HG03060 (cell line): ENCODE measurements around the gene RFPL3.
"Not testable (repeated sequence)": the region's sequence is repeated elsewhere in the genome, so short reads cannot be mapped to it uniquely, and the experiment has no call there.

Experiments
- ATAC-seq: cut with Tn5 transposase; IDR thresholded peaks from one replicate; pipeline ENCODE4 v1.9.1; 2021; ENCODE audit warnings: low read depth, moderate number of reproducible peaks; ENCODE audit not compliant: unreplicated experiment

Gene RFPL3

DNA sequence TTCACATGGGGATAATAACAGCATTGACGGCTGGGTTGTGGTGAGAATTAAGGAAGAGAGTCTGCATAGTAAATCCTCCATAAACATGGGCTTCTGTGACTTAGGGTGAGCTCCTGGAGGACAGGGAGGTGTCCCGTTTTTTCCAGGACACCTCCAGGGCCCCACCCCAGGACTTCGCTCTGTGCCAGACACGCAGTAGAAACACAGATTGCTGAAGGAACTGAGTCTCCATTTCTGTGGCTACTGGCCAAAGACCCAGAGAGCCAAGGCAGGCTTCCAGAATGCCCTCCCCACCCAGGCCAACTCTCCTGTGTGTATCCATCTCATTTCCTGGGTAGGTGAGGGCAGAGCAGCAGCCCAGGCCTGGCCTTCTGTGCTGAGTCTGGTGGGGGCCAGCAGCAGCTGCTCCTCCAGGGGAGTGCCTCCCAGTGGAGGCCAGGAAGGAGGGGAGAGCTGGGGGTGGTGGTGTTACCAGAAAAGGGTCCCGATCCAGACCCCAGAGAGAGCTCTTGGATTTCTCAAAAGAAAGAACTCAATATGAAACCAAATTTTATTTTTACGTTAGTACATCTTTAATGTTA is 9.5 kb upstream of the RFPL3 start:
- ATAC-seq, result no peak

DNA sequence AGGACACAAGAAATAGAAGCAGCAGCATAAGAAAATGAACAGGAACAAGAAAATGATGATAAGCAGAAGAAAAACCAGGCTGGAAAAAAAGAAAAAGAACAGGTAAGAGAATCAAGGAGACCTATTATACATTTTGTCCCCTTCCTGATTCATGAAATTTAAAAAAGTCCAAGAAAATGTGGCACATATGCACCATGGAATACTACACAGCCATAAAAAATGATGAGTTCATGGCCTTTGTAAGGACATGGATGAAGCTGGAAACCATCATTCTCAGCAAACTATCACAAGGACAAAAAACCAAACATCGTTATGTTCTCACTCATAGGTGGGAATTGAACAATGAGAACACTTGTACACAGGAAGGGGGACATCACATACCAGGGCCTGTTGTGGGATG is 5.8 kb upstream of the RFPL3 start:
- ATAC-seq, result not testable (repeated sequence)

DNA sequence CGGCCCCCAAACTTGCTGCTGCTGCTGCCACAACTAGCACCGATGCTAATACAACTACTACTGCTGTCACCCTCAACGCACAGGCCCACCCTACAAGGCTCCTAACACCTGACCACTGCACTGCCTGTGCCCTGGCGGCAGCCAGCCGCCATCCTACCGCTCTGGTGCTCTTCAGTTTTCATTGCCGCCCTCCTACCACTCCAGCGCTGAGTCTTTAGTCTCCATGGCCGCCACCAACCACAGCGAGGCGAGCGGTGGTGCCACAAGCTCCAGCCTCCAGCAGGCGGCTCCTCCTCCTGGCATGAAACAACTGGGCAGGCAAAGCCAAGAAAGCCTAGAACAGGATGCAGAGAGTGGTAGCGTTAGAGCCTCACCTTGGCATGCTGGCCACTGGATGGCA is 5.0 kb upstream of the RFPL3 start:
- ATAC-seq, result no peak

GRCh38 chr22:32353292-32353691 is 4.4 kb upstream of the RFPL3 start:
- no peak for ATAC-seq

GRCh38 chr22:32353840-32354239 is 3.8 kb upstream of the RFPL3 start:
- no peak for ATAC-seq

DNA sequence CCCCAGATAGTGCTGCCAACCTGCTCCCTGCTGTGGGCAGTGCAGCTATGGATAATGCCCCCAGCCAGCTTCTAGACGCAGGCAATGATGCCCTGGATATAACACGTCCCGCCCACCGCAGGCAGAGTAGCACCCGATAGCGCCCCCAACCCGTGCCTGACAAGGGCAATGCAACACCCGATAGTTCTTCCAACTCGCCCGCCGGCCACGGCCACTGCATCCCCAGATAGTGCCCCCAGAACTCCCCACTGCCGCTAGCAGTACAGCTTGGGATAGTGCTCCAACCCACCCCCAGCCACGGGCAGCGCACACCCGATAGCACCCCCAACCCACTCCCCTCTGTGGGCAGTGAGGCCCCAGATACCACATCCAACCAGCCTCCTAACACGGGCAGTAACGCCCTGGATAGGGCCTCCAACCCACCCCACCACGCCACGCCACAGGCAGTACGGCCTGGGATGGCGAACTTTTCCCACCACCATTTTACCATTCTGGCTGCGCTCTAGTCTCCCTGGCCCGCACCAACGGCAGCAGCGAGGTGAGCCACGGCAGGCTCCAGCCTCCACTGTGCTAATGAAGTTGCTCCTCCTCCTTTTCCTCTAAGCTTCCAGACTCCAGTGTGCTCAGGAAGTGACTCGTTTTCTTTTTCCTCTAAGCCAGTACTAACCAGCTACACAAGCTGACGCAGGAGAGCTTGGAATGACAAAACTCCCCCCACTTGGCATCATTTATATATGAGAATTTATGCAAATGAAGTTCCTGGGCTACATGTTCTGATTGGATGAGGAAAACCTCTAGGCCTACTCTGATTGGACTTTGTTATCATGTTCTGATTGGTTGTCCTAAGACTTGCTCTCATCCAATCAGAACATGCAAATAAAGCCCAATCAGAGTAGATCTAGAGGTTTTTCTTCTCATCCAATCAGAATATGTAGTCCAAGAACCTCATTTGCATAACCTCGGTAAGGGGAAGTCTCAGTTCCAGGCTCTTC is 3.0 kb upstream of the RFPL3 start:
- ATAC-seq, result no peak

- no peak for ATAC-seq
Measured at GRCh38 chr22:32355760-32356159, 1.9 kb upstream of the RFPL3 start.

DNA sequence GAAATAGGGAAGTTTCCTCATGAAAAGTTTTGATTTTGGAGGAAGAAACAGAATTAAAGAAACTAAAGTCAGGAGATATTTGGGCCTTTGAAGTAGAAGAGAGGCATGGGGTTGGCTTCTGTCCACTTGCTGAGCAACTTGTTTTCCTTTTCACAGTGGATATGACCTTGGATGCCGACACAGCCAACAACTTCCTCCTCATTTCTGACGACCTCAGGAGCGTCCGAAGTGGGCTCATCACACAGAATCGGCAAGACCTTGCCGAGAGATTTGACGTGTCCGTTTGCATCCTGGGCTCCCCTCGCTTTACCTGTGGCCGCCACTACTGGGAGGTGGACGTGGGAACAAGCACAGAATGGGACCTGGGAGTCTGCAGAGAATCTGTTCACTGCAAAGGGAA is 2.4 kb downstream of the RFPL3 start:
- not testable (repeated sequence) for ATAC-seq

DNA sequence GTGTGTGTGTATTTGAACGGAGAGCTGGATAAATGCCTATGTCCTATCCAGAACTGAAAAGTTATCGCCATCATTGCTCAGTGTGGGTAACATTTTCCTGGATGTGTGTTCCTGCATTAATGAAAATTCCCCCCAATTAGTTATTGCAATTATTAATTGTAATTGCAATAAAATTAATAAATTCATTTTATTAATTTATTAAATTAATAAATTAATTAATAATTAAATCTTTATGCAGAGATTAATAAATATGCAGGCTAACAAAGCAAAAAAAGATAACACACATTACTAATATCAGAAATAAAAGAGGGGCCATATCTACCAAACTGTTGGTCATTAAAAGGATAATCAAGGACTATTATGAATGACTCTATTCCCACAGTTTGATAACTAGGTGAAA is 3.6 kb downstream of the RFPL3 start:
- ATAC-seq, result no peak

GRCh38 chr22:32364210-32364609 is 6.5 kb downstream of the RFPL3 start:
- no peak for ATAC-seq

DNA sequence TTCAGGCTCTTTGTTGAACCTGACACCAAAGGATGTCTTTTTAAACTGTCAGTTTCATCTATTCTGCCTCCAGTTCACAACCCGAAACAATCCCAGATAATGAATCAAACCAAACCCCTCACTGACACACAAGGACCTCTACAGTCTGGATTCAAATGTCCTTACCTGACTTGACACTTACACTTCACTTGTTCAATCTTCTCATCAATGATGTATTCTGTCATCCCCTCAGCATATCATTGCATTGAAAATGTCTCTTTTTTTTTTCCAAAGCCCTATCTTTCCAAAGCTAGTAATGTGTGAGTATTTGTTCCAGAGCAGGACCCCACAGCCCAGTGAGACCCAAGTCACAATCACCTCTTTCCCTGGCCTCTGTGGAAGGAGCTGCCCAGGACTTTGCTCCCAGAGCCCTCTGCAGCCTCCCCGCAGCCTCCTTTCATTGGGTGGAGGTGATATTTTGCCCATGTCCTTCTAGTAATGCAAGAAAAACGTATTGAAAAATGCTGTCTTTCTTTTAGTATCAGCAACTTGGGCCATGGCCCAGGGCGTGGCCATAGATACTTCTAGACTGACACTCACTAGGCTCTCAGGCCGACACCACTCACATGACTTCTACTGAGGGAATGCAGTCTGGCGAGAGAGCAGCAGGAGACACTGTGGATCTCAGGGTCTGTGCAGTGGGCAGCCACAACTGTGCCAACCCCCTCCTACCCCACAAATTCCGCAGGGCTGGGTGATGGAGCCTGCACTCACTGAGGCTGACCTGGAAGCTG is 18.2 kb downstream of the RFPL3 start:
- no peak for ATAC-seq

GRCh38 chr22:32376681-32377080 is 19.0 kb downstream of the RFPL3 start:
- no peak for ATAC-seq

GRCh38 chr22:32378707-32379272 is 21.1 kb downstream of the RFPL3 start:
- no peak for ATAC-seq

- ATAC-seq, result no peak
Measured at GRCh38 chr22:32380991-32381390, 23.3 kb downstream of the RFPL3 start.

- no peak for ATAC-seq
Measured at GRCh38 chr22:32385681-32386080, 28.0 kb downstream of the RFPL3 start.

DNA sequence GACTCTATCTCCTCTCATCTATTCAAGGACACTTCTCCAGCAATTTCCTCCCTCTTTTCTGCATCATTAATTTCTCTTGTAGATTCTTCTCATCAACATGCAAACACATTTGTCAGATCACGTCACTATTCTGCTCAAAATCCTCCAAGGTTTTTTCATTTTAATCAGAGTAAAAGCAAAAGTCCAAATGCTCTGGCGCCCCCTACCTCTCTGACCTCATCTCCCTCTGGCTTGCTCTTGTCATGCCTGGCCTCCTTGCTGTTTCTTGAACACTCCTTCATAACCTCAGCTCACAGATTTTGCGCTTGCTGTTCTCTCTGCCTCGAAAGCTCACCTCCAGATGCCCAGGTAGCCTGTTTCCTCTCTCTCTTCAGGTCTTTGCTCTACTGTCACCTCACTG is 32.0 kb downstream of the RFPL3 start:
- ATAC-seq, result no peak

- ATAC-seq, result no peak
Measured at GRCh38 chr22:32395107-32395506, 37.4 kb downstream of the RFPL3 start.

- no peak for ATAC-seq
Measured at GRCh38 chr22:32396255-32396654, 38.6 kb downstream of the RFPL3 start.

- ATAC-seq, result no peak
Measured at GRCh38 chr22:32396746-32397145, 39.1 kb downstream of the RFPL3 start.

GRCh38 chr22:32401486-32401885 is 43.8 kb downstream of the RFPL3 start:
- ATAC-seq, result no peak

GRCh38 chr22:32404021-32404420 is 46.4 kb downstream of the RFPL3 start:
- no peak for ATAC-seq
